GM19468 (cell line): ENCODE measurements around the gene EPN3.

Experiments used
- ATAC-seq: cut with Tn5 transposase; IDR thresholded peaks from one replicate; pipeline ENCODE4 v1.9.1; 2021; ENCODE audit warnings: mild to moderate bottlenecking, moderate library complexity, moderate number of reproducible peaks; ENCODE audit not compliant: unreplicated experiment; ENCODE audit errors: extremely low read depth

Gene EPN3

GRCh38 chr17:50583641-50584040, 51.1 kb downstream of the EPN3 start:
- ATAC-seq = no peak

- no peak for ATAC-seq
These were observed 51.6 kb downstream of the EPN3 start for GRCh38 chr17:50584116-50584515.

- no peak for ATAC-seq
These were observed 52.2 kb downstream of the EPN3 start for GRCh38 chr17:50584749-50585148.

DNA sequence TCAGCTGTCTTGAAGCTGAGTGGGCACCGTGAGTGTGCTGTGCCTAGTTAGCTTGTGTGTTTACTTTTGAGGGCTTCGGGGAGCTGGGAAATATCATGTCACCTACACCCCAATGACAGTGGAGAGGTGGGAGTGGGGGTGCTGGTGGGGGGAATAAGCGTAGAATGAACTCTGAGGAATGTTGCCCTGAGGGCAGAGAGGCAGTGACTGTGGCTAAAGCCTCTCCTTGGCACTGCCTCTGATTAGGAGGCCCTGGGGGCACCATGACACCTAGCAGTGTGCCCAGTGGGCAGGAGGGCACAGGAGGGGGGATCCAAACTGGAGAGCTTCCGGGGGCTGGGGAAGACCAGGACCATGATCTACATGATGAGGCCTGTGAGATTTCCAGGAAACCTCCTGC, 52.8 kb downstream of the EPN3 start:
- no peak for ATAC-seq

GRCh38 chr17:50585891-50586290, 53.4 kb downstream of the EPN3 start:
- ATAC-seq = no peak

DNA sequence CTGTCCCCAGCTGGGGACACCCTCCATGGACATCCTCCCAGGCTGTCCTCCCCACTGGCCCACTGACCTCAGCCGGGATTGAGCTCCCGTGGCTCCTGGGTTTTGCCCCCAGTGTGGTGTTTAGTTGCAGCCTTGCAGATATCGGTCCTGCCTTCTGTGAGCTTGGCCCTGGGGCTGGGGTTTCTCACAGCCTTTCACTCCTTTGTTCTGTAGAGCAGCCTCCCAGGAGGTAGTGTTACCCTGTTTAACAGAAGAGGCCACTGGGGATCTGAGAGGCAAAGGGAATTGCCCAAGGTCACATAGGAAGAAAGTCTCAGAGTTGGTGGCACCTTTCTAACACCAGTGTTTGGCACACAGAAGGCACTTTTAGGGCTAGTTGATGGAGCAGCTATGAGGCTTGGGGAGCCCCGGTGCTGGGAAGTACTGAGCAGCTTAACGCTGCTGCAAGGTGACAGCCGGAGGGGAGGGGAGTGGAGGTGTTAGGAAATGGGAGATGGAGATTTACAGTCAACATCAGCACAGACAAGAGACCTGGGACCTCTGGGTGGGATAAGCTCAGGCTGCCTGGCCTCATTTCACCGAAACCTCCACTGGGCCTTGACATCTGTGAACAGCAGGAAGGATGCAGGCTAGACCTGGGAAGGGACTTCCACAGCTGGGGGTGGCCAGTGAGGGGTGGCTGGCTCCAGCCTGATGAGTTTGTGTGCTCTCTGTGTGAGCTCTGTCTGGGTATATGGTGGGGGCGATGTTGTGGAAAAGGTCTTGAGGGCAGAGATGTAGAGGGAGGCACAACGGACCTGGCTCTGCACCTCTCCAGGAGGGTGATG, 54.1 kb downstream of the EPN3 start:
- ATAC-seq = no peak

DNA sequence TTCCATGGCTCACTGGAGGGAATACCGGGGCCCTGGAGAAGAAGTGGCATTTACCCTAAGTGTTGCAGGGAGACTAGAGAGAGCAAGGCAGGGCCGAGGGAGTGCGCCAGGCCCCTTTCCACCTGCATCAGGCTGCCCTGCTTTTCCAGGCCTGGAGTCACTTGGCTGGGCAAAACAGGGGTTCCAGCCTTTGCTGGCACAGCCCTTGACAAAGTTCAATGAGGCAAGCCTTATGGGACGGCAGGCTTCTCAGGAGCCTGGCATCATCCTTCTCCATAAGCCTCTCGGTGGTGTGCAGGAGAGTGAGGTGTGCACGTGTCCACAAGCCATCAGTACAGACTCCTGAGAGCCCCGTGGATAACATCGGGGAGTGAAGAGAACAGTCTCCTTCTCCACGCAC, 55.0 kb downstream of the EPN3 start:
- no peak for ATAC-seq

- ATAC-seq = no peak
These were observed 56.0 kb downstream of the EPN3 start for GRCh38 chr17:50588391-50589049.

GRCh38 chr17:50589095-50589705, 56.7 kb downstream of the EPN3 start:
- ATAC-seq = no peak

GRCh38 chr17:50590946-50591737, 58.6 kb downstream of the EPN3 start:
- ATAC-seq = no peak

DNA sequence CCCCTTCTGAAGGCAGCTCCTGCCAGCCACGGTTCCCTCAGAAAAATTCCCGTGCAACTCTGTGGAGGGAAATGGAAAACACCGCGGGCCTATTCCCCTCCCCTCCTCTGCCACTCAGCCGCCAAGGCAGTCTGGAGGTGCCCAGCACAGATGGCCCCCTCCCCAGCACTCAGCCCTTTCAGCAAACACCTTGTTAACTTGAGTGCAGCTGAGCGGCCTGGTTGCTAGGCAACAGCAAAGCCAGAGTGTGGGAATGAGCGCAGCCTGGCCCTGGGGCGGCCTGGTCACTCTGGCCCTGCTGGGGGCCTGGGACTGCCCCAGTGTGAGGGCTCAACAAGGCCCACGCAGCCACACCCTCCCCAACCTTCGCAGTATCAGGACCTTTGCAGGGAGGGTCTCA, 60.8 kb downstream of the EPN3 start:
- ATAC-seq = no peak
